Ammon's horn (tissue), 1 donor: Measurements from ENCODE around the gene ARFGEF3.
"Not testable (repeated sequence)": the region's sequence is repeated elsewhere in the genome, so short reads cannot be mapped to it uniquely, and the experiment has no call there.

Experiments
- DNase-seq: peaks from one replicate; pipeline ENCODE4 v3.0.0-alpha.2; 2016; ENCODE audit warnings: low spot score

ARFGEF3 gene

GRCh38 chr6:138162955-138163575 is 1.3 kb downstream of the ARFGEF3 start:
- peak; percentile 47 for DNase-seq

DNA sequence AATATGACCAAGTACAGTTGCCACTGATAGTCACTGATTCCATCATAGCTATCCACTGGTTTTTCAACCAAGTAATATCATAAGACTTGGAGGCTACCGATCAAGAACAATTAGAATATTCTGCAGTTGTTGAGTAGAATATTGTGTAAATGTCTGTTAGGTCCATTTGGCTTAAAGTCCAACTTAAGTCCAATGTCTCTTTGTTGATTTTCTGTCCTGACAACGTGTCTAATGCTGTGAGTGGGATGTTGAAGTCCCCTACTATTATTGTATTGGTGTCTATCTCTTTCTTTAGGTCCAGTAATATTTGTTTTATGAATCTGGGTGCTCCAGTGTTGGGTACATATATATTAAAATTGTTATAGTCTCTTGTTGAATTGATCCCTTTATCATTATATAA is 13.9 kb downstream of the ARFGEF3 start:
- DNase-seq: no peak

DNA sequence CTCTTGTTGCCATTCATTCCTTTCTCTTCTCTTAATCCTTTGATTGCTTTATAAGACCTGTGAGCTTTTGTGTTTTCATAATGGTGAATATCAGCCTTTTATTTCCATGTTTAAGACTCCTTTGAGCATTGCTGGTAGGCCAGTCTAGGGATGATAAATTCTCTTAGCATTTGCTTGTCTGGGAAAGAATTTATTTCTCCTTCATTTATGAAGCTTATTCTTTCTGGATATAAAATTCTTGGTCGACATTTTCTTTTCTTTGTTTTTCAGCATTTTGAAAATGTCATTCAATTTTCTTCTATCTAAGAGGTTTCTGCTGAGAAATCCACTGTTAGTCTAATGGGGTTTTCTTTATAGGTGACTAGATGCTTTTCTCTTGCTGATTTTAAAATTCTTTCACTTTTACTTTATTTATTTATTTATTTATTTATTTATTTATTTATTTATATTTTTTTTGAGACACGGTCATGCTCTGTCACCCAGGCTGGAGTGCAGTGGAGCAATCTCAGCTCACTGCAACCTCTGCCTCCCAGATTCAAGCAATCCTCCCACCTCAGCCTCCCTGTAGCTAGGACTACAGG is 15.0 kb downstream of the ARFGEF3 start:
- DNase-seq: no peak

- DNase-seq: peak; percentile 89
These were observed 21.4 kb downstream of the ARFGEF3 start for GRCh38 chr6:138182939-138183789.

DNA sequence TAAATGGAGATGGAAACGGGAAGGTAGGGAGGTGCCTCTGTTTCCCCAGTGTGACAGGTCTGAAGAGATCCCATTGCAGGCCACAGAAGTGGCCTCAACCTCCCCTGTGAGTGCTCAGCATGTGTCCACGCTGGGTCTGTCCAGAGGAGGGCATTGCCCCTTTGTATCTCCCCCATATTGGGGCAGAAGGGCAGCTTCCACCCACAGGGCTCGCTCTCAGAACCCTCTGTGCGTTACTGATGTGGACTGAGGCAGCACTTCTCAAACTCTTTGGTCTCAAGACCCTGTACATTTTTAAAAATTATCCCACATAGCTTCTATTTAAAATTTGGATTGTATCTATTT is 22.0 kb downstream of the ARFGEF3 start:
- peak; percentile 34 for DNase-seq

GRCh38 chr6:138184230-138184629 is 22.5 kb downstream of the ARFGEF3 start:
- no peak for DNase-seq

GRCh38 chr6:138187156-138187555 is 25.4 kb downstream of the ARFGEF3 start:
- DNase-seq: no peak

GRCh38 chr6:138188278-138188941 is 26.7 kb downstream of the ARFGEF3 start:
- DNase-seq: peak; percentile 66

DNA sequence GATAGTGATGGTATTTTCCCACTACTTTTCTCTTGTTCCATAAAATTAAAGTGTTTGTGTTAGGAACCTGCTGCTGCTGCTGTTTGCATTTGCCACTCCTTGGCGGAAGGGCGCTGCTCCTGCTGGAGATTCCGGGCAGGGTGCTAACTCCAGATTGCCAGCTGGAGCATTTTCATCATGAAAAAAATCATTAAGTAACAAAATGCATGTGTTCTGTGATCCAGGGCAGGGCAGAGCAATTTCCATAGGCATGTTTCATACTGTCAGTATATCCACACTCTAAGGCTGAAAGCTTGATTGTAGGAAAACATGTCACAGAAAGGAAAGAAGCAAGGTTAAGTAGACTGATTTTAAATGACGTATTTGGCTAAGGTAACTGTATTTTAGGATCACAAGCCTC is 32.5 kb downstream of the ARFGEF3 start:
- no peak for DNase-seq

DNA sequence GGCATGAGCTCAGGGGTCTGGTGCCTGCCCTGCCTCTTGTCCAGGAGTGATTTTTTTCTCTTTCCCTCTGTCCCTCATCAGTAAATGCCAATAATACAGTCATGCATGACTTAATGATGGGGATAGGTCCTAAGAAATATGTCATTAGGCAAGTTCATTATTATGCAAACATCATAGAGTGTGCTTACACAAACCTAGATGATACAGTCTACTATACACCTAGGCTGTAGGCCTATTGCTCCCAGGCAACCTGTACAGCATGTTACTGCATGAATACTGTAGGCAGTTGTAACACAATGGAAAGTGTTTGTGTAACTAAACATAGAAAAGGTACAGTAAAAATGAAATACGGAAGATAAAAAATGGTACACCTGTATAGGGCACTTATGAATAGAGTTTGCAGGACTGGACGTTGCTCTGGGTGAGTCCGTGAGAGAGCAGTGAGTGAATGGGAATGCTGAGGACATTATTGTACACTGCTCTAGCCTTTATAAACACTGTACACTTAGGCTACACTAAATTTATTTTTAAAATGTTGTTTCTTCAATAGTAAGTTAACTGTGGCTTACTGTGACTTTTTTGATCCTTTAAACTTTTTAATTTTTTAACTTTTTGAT is 34.5 kb downstream of the ARFGEF3 start:
- DNase-seq: no peak

DNA sequence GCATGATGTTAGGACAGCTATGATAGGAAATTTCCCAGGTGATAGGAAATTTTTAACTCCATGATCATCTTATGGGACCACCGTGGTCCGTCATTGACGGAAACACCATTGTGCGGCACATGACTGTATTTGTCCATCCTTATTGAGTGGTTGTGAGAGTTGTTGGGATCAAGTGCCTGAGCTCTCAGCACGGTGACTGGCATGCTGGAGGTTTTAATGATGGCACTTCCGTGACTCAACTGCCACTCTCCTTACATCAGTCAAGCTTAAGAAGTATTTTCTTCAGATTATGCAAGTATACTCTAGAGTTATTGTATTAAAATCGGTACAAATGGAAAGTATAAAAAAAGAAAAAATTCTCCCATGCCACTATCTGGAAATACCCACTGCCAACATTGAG is 35.8 kb downstream of the ARFGEF3 start:
- no peak for DNase-seq

DNA sequence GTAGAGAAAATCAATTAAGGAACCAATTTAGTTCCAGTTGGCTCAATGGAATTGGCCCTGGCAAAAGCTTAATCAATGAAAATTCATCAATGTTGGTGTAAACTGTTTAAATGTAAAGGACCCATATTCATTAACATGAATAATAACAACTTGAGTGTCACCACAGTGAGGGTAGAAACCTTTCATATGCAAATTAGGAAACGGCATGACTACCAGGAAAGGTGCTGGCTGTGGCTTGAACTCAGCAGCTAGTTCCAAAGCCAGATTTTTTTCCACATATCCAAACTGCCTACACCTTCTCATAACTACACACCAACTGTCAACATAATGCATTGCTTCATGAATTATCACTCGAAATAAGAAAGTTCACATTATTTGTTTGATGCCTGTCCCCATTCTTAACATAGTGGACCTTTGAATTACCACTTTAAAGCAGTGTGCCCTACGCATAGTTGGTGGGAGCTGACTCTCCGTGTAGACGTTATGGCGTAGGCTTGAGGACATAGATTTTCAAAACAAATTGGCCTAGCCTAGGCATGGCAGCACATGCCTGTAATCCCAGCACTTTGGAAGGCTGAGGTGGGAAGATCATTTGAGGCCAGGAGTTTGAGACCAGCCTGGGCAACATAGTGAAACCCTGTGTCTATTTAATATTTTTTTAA is 36.8 kb downstream of the ARFGEF3 start:
- DNase-seq: no peak

- DNase-seq: no peak
These were observed 40.1 kb downstream of the ARFGEF3 start for GRCh38 chr6:138201836-138202235.

DNA sequence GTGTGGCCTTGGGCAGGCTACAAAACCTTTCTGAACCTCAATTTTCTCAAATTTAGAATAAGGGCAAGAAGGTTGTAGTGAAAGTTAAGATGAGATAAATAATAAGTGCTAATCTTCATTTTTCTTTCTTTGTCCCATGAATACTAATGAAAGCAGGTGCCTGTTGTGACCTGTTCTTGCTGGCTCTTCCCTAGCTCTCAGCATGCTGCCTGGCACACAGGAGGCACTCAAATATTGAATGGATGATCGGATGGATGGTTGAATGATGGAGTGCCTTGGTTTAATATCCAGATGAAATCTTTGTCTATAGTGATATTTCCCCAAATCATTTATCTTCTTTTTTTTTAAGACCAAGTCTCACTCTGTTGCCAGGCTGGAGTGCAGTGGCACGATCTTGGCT is 41.6 kb downstream of the ARFGEF3 start:
- DNase-seq: no peak

- DNase-seq: no peak
These were observed 42.6 kb downstream of the ARFGEF3 start for GRCh38 chr6:138204303-138204702.

DNA sequence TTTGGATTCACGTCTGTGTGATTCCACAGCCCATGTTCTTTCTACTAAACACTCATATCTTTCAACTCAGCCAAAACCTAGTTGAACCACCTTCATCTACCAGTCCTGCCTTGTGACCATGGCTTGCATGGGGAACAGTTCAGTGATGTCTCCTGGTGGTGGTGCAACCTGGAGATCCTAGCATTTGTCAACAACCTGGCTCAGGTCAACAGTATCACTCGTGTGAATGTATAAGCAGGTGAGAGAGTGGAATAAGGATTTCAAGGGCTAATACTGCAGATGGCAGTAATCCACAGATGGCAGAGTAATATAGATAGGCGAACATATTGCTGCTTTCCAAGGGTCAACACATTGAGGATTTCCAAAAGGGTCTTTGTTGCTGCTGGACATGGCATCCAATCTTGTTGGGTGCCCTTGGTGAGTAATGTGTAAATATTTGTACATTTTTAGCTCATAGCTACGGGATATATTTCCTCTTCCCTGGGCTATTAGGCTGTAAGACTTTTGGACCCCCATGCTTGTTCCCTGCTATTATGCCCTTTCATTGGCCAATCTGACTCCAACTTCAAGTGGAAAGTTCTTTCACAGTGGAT is 43.1 kb downstream of the ARFGEF3 start:
- DNase-seq: no peak

- DNase-seq: no peak
These were observed 43.8 kb downstream of the ARFGEF3 start for GRCh38 chr6:138205437-138206094.

DNA sequence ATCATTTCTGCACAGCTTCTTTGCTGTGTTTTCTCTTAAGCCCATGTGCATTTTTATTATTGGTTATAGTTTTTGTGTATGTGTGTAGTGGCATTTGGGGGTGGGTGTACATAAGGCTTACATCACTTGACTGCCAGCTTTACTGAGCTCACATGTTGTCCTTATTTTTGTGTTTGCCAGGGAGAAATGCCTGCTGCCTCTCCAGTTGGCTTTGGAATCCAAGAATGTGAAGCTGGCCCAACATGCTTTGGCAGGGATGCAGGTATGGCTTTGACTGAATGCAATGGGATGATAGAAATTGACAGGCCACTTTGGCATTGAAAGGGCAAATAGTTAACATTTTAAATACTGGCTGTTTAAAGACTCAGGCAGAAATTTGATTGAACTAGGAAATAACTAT is 45.1 kb downstream of the ARFGEF3 start:
- peak; percentile 54 for DNase-seq

DNA sequence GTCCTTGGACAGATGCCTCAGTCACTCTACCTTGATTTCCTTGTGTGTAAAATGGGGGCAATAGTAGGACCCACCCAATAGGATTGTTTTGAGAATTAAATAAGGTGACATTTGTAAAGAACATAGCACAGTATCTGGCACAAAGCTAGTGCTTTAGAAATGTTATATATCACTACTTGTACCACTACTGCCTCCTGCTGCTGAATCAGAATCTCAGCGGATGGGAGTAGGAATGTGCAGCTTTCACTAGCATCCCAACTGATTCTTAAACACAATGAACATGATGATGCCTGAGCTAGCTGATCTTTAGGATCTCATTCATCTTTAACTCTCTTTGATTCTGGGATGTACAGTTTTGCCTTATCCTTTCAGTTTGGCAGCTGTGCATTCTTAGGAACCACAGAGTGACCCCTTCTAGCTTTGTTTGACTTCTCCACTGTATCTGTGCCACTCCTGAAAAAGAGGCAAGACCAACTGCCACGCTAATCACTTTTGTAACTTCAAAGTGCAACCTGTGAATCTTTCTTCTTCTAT is 49.4 kb downstream of the ARFGEF3 start:
- peak; percentile 74 for DNase-seq

GRCh38 chr6:138211601-138212000 is 49.9 kb downstream of the ARFGEF3 start:
- no peak for DNase-seq

- not testable (repeated sequence) for DNase-seq
These were observed 50.8 kb downstream of the ARFGEF3 start for GRCh38 chr6:138212530-138212929.
